ENCODE measurements around the gene OMP. TPM values are rescaled to one million over a fixed set of nuclear protein-coding genes. Genes with fewer than 3 reads are reported as not detected.

OMP gene
- total RNA-seq, 2 experiments from 2014 or later, result not detected

GRCh38 chr11:77068457-77069335 is 33.9 kb upstream of the OMP start:
- Histone ChIP-seq H2AFZ (ENCODE audit: low read length) (no peak overlapping the region), H3K9me3 (ENCODE audit: low read length) (no peaks in the 10 kb centered on the region), H3K4me1 (ENCODE audit: insufficient read depth, low read length, poor library complexity, severe bottlenecking) (peaks cover 9% of the 10 kb centered on the region), H3K4me2 (ENCODE audit: low read length) (no peak overlapping the region), H3K9me2 (ENCODE audit: insufficient read depth, low read length) (no peaks in the 10 kb centered on the region), H3K36me3 (ENCODE audit: insufficient read depth, low read length) (no peaks in the 10 kb centered on the region), H3K27ac (ENCODE audit: low read depth, low read length, poor library complexity, severe bottlenecking) (no peak overlapping the region), H3K4me3 (ENCODE audit: low read depth, low read length, poor library complexity, severe bottlenecking) (no peak overlapping the region), H3K79me2 (ENCODE audit: insufficient read depth, low read depth, low read length) (no peaks in the 10 kb centered on the region), H4K20me1 (ENCODE audit: insufficient read depth, low read length) (no peaks in the 10 kb centered on the region)
- BruUV-seq (replicated peaks), result no TSS peak
- DNase-seq (ENCODE audit: low spot score), result no peak
- intact Hi-C loops (cut with micrococcal nuclease; ENCODE audit: unreplicated experiment), result no loop called here
- no peak for TF ChIP-seq CTCF (conservative IDR thresholded peaks at IDR 0.05; ENCODE audit: low read length)
- POLR2A ChIA-PET, result no interaction called here
- CTCF ChIA-PET (ENCODE audit: unreplicated experiment), result no interaction called here

- Histone ChIP-seq H3K4me1 (ENCODE audit: insufficient read depth, low read length, poor library complexity, severe bottlenecking) (peaks cover 9% of the 10 kb centered on the region), H3K27ac (ENCODE audit: low read depth, low read length, poor library complexity, severe bottlenecking) (no peak overlapping the region), H2AFZ (ENCODE audit: low read length) (no peak overlapping the region), H3K9me3 (ENCODE audit: low read length) (no peaks in the 10 kb centered on the region), H3K36me3 (ENCODE audit: insufficient read depth, low read length) (no peaks in the 10 kb centered on the region), H3K79me2 (ENCODE audit: insufficient read depth, low read depth, low read length) (no peaks in the 10 kb centered on the region), H4K20me1 (ENCODE audit: insufficient read depth, low read length) (no peaks in the 10 kb centered on the region), H3K4me3 (ENCODE audit: low read depth, low read length, poor library complexity, severe bottlenecking) (no peak overlapping the region), H3K4me2 (ENCODE audit: low read length) (no peak overlapping the region), H3K9me2 (ENCODE audit: insufficient read depth, low read length) (no peaks in the 10 kb centered on the region)
- TF ChIP-seq CTCF (conservative IDR thresholded peaks at IDR 0.05; ENCODE audit: low read length), result no peak
- TF ChIP-seq EZH2phosphoT487 (IDR thresholded peaks at IDR 0.05; ENCODE audit: borderline replicate concordance, low read depth, low read length), result no peak
- ChIA-PET CTCF (ENCODE audit: unreplicated experiment) (no interaction called here), POLR2A (no interaction called here)
- BruUV-seq (replicated peaks), result no TSS peak
- intact Hi-C loops (cut with micrococcal nuclease; ENCODE audit: unreplicated experiment), result no loop called here
- DNase-seq (ENCODE audit: low spot score), result no peak
Measured at GRCh38 chr11:77069336-77069968, 33.2 kb upstream of the OMP start.

- H4K20me1 ChIP-seq (ENCODE audit: insufficient read depth, low read length), result no peaks in the 10 kb centered on the region
- POLR2A ChIA-PET, result no interaction called here
- H3K36me3 ChIP-seq (ENCODE audit: insufficient read depth, low read length), result no peaks in the 10 kb centered on the region
- DNase-seq (ENCODE audit: low spot score), result no peak
- no peak for TF ChIP-seq CTCF (conservative IDR thresholded peaks at IDR 0.05; ENCODE audit: low read length)
- no peak for TF ChIP-seq EZH2phosphoT487 (IDR thresholded peaks at IDR 0.05; ENCODE audit: borderline replicate concordance, low read depth, low read length)
- intact Hi-C loops (cut with micrococcal nuclease; ENCODE audit: unreplicated experiment), result no loop called here
- no peaks in the 10 kb centered on the region for H3K79me2 ChIP-seq (ENCODE audit: insufficient read depth, low read depth, low read length)
- H3K4me3 ChIP-seq (ENCODE audit: low read depth, low read length, poor library complexity, severe bottlenecking), result no peak overlapping the region
- no peaks in the 10 kb centered on the region for H3K9me3 ChIP-seq (ENCODE audit: low read length)
- no peak overlapping the region for H3K4me2 ChIP-seq (ENCODE audit: low read length)
- CTCF ChIA-PET (ENCODE audit: unreplicated experiment), result no interaction called here
- peaks cover 9% of the 10 kb centered on the region for H3K4me1 ChIP-seq (ENCODE audit: insufficient read depth, low read length, poor library complexity, severe bottlenecking)
- no peak overlapping the region for H3K27ac ChIP-seq (ENCODE audit: low read depth, low read length, poor library complexity, severe bottlenecking)
- H2AFZ ChIP-seq (ENCODE audit: low read length), result no peak overlapping the region
- no peaks in the 10 kb centered on the region for H3K9me2 ChIP-seq (ENCODE audit: insufficient read depth, low read length)
- BruUV-seq (replicated peaks), result no TSS peak
Measured at GRCh38 chr11:77069969-77070582, 32.6 kb upstream of the OMP start.

Data from OCI-LY7 (cell line).